ENCODE data around the gene DNA2.
"Not testable (repeated sequence)": the region's sequence is repeated elsewhere in the genome, so short reads cannot be mapped to it uniquely, and the experiment has no call there.

Gene DNA2

GRCh38 chr10:68471063-68471585 is 649 bp downstream of the DNA2 start:
- H3K36me3 ChIP-seq (ENCODE audit: insufficient read depth, low read length) = peaks cover 34% of the 10 kb centered on the region
- TF ChIP-seq CTCF (IDR thresholded peaks at IDR 0.05; ENCODE audit: low read length) (no peak), EZH2 (IDR thresholded peaks at IDR 0.05; ENCODE audit: borderline replicate concordance, low read length) (no peak)
- H3K27me3 ChIP-seq (ENCODE audit: insufficient read depth, low read length) = no peaks in the 10 kb centered on the region
- H3F3A ChIP-seq (ENCODE audit: insufficient read depth, low read length) = no peaks in the 10 kb centered on the region
- H3K4me1 ChIP-seq (ENCODE audit: insufficient read depth, low read length, severe bottlenecking) = peaks cover 19% of the 10 kb centered on the region
- no peaks in the 10 kb centered on the region for H3K9me2 ChIP-seq (ENCODE audit: low read depth, low read length)
- H3K4me2 ChIP-seq (ENCODE audit: low read length) = peak overlapping the region; percentile 95
- H3K9me3 ChIP-seq (ENCODE audit: low read length) = no peaks in the 10 kb centered on the region
- H4K20me1 ChIP-seq (ENCODE audit: insufficient read depth, low read length) = no peaks in the 10 kb centered on the region
- peak overlapping the region; percentile 94 for H3K9ac ChIP-seq (ENCODE audit: low read length)
- H3K27ac ChIP-seq (ENCODE audit: low read depth, low read length, poor library complexity, severe bottlenecking) = peak overlapping the region; percentile 52
- H3K4me3 ChIP-seq (ENCODE audit: low read depth, low read length, poor library complexity, severe bottlenecking) = peak overlapping the region; percentile 90
- H2AFZ ChIP-seq (ENCODE audit: low read length) = no peak overlapping the region
- peaks cover 40% of the 10 kb centered on the region for H3K79me2 ChIP-seq (ENCODE audit: insufficient read depth, low read length)

- Histone ChIP-seq H3K4me1 (ENCODE audit: insufficient read depth, low read length, severe bottlenecking) (peaks cover 19% of the 10 kb centered on the region), H4K20me1 (ENCODE audit: insufficient read depth, low read length) (no peaks in the 10 kb centered on the region), H3K79me2 (ENCODE audit: insufficient read depth, low read length) (peaks cover 40% of the 10 kb centered on the region), H3F3A (ENCODE audit: insufficient read depth, low read length) (no peaks in the 10 kb centered on the region), H3K9me3 (ENCODE audit: low read length) (no peaks in the 10 kb centered on the region), H3K4me2 (ENCODE audit: low read length) (peak overlapping the region; percentile 95), H3K27ac (ENCODE audit: low read depth, low read length, poor library complexity, severe bottlenecking) (no peak overlapping the region), H3K9ac (ENCODE audit: low read length) (peak overlapping the region; percentile 94), H3K36me3 (ENCODE audit: insufficient read depth, low read length) (peaks cover 41% of the 10 kb centered on the region), H2AFZ (ENCODE audit: low read length) (no peak overlapping the region), H3K27me3 (ENCODE audit: insufficient read depth, low read length) (no peaks in the 10 kb centered on the region), H3K4me3 (ENCODE audit: low read depth, low read length, poor library complexity, severe bottlenecking) (peak overlapping the region; percentile 90), H3K9me2 (ENCODE audit: low read depth, low read length) (no peaks in the 10 kb centered on the region)
- no peak for TF ChIP-seq CTCF (IDR thresholded peaks at IDR 0.05; ENCODE audit: low read length)
- no peak for TF ChIP-seq EZH2 (IDR thresholded peaks at IDR 0.05; ENCODE audit: borderline replicate concordance, low read length)
Observed at GRCh38 chr10:68470300-68470699, 1.5 kb downstream of the DNA2 start.

- no peak overlapping the region for H2AFZ ChIP-seq (ENCODE audit: low read length)
- H4K20me1 ChIP-seq (ENCODE audit: insufficient read depth, low read length) = no peaks in the 10 kb centered on the region
- no peaks in the 10 kb centered on the region for H3K9me2 ChIP-seq (ENCODE audit: low read depth, low read length)
- no peaks in the 10 kb centered on the region for H3K9me3 ChIP-seq (ENCODE audit: low read length)
- peaks cover 45% of the 10 kb centered on the region for H3K36me3 ChIP-seq (ENCODE audit: insufficient read depth, low read length)
- peaks cover 19% of the 10 kb centered on the region for H3K4me1 ChIP-seq (ENCODE audit: insufficient read depth, low read length, severe bottlenecking)
- H3K27me3 ChIP-seq (ENCODE audit: insufficient read depth, low read length) = no peaks in the 10 kb centered on the region
- TF ChIP-seq CTCF (IDR thresholded peaks at IDR 0.05; ENCODE audit: low read length) = no peak
- TF ChIP-seq EZH2 (IDR thresholded peaks at IDR 0.05; ENCODE audit: borderline replicate concordance, low read length) = no peak
- H3K27ac ChIP-seq (ENCODE audit: low read depth, low read length, poor library complexity, severe bottlenecking) = no peak overlapping the region
- no peaks in the 10 kb centered on the region for H3F3A ChIP-seq (ENCODE audit: insufficient read depth, low read length)
- H3K4me3 ChIP-seq (ENCODE audit: low read depth, low read length, poor library complexity, severe bottlenecking) = peak overlapping the region; percentile 90
- H3K9ac ChIP-seq (ENCODE audit: low read length) = peak overlapping the region; percentile 94
- H3K4me2 ChIP-seq (ENCODE audit: low read length) = peak overlapping the region; percentile 95
- peaks cover 40% of the 10 kb centered on the region for H3K79me2 ChIP-seq (ENCODE audit: insufficient read depth, low read length)
Observed at GRCh38 chr10:68469838-68470237, 1.9 kb downstream of the DNA2 start.

GRCh38 chr10:68464729-68465128 is 7.0 kb downstream of the DNA2 start:
- H3K4me2 ChIP-seq (ENCODE audit: low read length); H3F3A ChIP-seq (ENCODE audit: insufficient read depth, low read length); H3K9me2 ChIP-seq (ENCODE audit: low read depth, low read length); H3K27ac ChIP-seq (ENCODE audit: low read depth, low read length, poor library complexity, severe bottlenecking); H3K27me3 ChIP-seq (ENCODE audit: insufficient read depth, low read length); H3K4me1 ChIP-seq (ENCODE audit: insufficient read depth, low read length, severe bottlenecking); H4K20me1 ChIP-seq (ENCODE audit: insufficient read depth, low read length); H2AFZ ChIP-seq (ENCODE audit: low read length); H3K9me3 ChIP-seq (ENCODE audit: low read length); H3K4me3 ChIP-seq (ENCODE audit: low read depth, low read length, poor library complexity, severe bottlenecking); H3K9ac ChIP-seq (ENCODE audit: low read length): not testable (repeated sequence)
- Histone ChIP-seq H3K36me3 (ENCODE audit: insufficient read depth, low read length) (peaks cover 88% of the 10 kb centered on the region), H3K79me2 (ENCODE audit: insufficient read depth, low read length) (peaks cover 20% of the 10 kb centered on the region)
